Neural progenitor cell (in vitro differentiated cells): ENCODE measurements around the gene MARS2.

Experiments
- EZH2phosphoT487 ChIP-seq: fragments of 200-600 bp; sonication (generic); IDR thresholded peaks from 2 replicates; pipeline ENCODE4 v1.6.1; 2017; ENCODE audit warnings: antibody characterized with exemption
- TF ChIP-seq, protein P1 (sequence below): fragments of 200-600 bp; sonication (generic); IDR thresholded peaks from 2 replicates; pipeline ENCODE4 v1.5.1; 2017; ENCODE audit warnings: antibody characterized with exemption, mild to moderate bottlenecking

DNA sequence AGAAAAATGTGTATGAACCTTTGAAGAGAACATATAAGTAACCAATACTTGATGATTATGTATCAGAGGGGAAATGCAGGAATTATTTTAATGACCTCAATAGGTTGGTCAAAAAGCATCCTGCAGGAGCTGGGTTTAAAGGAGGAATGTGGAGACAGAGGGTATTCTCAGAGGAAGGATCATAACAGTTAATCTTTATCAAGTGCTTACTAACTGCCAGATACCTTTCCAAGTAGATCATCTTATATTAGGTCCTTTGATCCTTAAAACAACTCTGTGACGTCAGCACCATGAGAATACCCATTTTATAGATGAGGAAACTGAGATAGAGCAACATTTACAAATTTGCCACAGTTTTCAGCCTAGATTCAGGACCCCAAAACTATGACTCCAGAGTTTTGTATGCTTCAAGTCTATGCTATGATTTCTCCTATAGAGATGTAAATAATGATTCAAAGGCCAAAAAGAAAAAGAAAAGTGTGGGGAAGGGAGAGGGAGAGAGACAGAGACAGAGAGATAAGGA is 32.7 kb upstream of the MARS2 start:
- TF ChIP-seq, protein P1, sequence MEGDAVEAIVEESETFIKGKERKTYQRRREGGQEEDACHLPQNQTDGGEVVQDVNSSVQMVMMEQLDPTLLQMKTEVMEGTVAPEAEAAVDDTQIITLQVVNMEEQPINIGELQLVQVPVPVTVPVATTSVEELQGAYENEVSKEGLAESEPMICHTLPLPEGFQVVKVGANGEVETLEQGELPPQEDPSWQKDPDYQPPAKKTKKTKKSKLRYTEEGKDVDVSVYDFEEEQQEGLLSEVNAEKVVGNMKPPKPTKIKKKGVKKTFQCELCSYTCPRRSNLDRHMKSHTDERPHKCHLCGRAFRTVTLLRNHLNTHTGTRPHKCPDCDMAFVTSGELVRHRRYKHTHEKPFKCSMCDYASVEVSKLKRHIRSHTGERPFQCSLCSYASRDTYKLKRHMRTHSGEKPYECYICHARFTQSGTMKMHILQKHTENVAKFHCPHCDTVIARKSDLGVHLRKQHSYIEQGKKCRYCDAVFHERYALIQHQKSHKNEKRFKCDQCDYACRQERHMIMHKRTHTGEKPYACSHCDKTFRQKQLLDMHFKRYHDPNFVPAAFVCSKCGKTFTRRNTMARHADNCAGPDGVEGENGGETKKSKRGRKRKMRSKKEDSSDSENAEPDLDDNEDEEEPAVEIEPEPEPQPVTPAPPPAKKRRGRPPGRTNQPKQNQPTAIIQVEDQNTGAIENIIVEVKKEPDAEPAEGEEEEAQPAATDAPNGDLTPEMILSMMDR = no peak
- no peak for TF ChIP-seq EZH2phosphoT487
